Skeletal muscle cell (primary cell): ENCODE data around the gene MEGF10.

Experiments used
- DNase-seq: peaks from one replicate; pipeline ENCODE4 v3.0.0-alpha.2; 2010; ENCODE audit warnings: low read depth
- H3K4me3 ChIP-seq: 2 replicates; pipeline ENCODE4 v1.5.1; 2011; ENCODE audit warnings: low read depth, mild to moderate bottlenecking, control low read depth, low read length, moderate library complexity

Gene MEGF10

GRCh38 chr5:127321465-127321864 is 30.9 kb downstream of the MEGF10 start:
- DNase-seq, result no peak
- H3K4me3 ChIP-seq, result no peak overlapping the region

- H3K4me3 ChIP-seq, result no peak overlapping the region
- DNase-seq, result no peak
Observed at GRCh38 chr5:127322403-127322802, 31.8 kb downstream of the MEGF10 start.

- no peak overlapping the region for H3K4me3 ChIP-seq
- DNase-seq, result no peak
Observed at GRCh38 chr5:127324756-127325155, 34.2 kb downstream of the MEGF10 start.

GRCh38 chr5:127326431-127326830 is 35.8 kb downstream of the MEGF10 start:
- DNase-seq, result no peak

GRCh38 chr5:127326976-127327755 is 36.6 kb downstream of the MEGF10 start:
- no peak for DNase-seq
- H3K4me3 ChIP-seq, result no peak overlapping the region

More at GRCh38 chr5:127326431-127326830, 35.8 kb downstream of the MEGF10 start:
- H3K4me3 ChIP-seq, result no peak overlapping the region

- no peak for DNase-seq
- no peak overlapping the region for H3K4me3 ChIP-seq
Observed at GRCh38 chr5:127330116-127330515, 39.5 kb downstream of the MEGF10 start.

- no peak overlapping the region for H3K4me3 ChIP-seq
- DNase-seq, result no peak
Observed at GRCh38 chr5:127331890-127332649, 41.5 kb downstream of the MEGF10 start.

- DNase-seq, result no peak
- H3K4me3 ChIP-seq, result no peak overlapping the region
Observed at GRCh38 chr5:127333483-127333882, 42.9 kb downstream of the MEGF10 start.

GRCh38 chr5:127335381-127335780 is 44.8 kb downstream of the MEGF10 start:
- H3K4me3 ChIP-seq, result no peak overlapping the region
- DNase-seq, result no peak

GRCh38 chr5:127337876-127338275 is 47.3 kb downstream of the MEGF10 start:
- H3K4me3 ChIP-seq, result no peak overlapping the region
- DNase-seq, result no peak

GRCh38 chr5:127338501-127338900 is 47.9 kb downstream of the MEGF10 start:
- H3K4me3 ChIP-seq, result no peak overlapping the region
- DNase-seq, result no peak

GRCh38 chr5:127340606-127341005 is 50.0 kb downstream of the MEGF10 start:
- H3K4me3 ChIP-seq, result no peak overlapping the region
- DNase-seq, result no peak

- H3K4me3 ChIP-seq, result no peak overlapping the region
- no peak for DNase-seq
Observed at GRCh38 chr5:127342364-127342763, 51.8 kb downstream of the MEGF10 start.

- H3K4me3 ChIP-seq, result no peak overlapping the region
- DNase-seq, result no peak
Observed at GRCh38 chr5:127343313-127343712, 52.7 kb downstream of the MEGF10 start.

- no peak for DNase-seq
- H3K4me3 ChIP-seq, result no peak overlapping the region
Observed at GRCh38 chr5:127343866-127344265, 53.3 kb downstream of the MEGF10 start.

- DNase-seq, result no peak
- H3K4me3 ChIP-seq, result no peak overlapping the region
Observed at GRCh38 chr5:127344931-127345330, 54.3 kb downstream of the MEGF10 start.

- DNase-seq, result no peak
- H3K4me3 ChIP-seq, result no peak overlapping the region
Observed at GRCh38 chr5:127351418-127351817, 60.8 kb downstream of the MEGF10 start.

GRCh38 chr5:127352068-127352467 is 61.5 kb downstream of the MEGF10 start:
- DNase-seq, result no peak
- no peak overlapping the region for H3K4me3 ChIP-seq

- H3K4me3 ChIP-seq, result no peak overlapping the region
- DNase-seq, result no peak
Observed at GRCh38 chr5:127353327-127353726, 62.7 kb downstream of the MEGF10 start.

- H3K4me3 ChIP-seq, result no peak overlapping the region
- no peak for DNase-seq
Observed at GRCh38 chr5:127353796-127354195, 63.2 kb downstream of the MEGF10 start.

GRCh38 chr5:127355337-127355736 is 64.7 kb downstream of the MEGF10 start:
- no peak for DNase-seq
- no peak overlapping the region for H3K4me3 ChIP-seq
